HT1080 (cell line): ENCODE results near the gene DOCK1. TPM values are rescaled to one million over a fixed set of nuclear protein-coding genes. Genes with fewer than 3 reads are reported as not detected.
A peak's percentile ranks its signal among the peaks of the same experiment; 100 is the strongest.

Experiments
- DNase-seq: peaks from one replicate; pipeline ENCODE4 v3.0.0-alpha.2; 2015; ENCODE audit warnings: low read depth
- total RNA-seq: library from RNA; depleted of rRNA; stranded (reverse); fragments of >200 nt; shearing (Covaris generic); gene quantifications from 2 replicates; pipeline ENCODE4 v1.2.3, GENCODE V29; 2014

Gene DOCK1
- total RNA-seq, 1 experiment from 2014 or later, result 28.6 TPM

DNA sequence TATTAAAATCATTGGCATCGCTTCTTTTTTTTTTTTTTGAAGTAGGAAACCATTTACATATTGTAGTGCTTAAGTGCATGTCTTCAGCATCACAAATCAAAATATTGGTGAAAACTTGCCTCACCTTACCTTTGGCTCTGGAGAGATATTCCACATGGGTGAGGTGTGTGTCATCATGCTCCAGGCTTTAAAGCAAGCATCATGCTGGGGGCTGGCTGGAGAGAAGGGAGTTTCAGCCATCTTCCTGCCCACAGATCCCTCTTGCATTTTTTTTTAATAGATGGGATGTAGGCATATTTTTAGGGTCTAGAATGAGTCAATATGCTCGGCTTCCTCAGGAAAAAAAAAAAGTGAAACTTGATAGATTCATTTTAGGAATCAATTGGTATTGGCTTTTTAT is 293.5 kb downstream of the DOCK1 start:
- no peak for DNase-seq

GRCh38 chr10:127200646-127201045 is 295.4 kb downstream of the DOCK1 start:
- DNase-seq, result no peak

DNA sequence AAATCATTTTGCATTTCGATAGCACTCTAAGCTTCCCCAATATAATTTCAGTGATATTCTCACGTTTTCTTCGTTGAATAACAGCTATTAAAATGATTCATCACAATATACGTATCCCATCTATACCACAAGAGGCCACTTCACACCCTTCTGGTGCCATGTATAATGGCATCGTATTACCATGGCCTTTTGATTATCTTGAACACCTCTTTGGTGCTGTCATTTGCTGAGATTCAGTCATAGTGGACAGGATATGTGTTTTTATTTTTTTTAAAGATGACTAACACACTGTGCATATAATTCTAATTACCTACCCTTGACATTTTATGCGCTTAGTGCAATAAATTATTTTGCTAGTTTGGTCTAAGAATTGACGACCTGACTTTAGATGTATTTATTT is 297.8 kb downstream of the DOCK1 start:
- no peak for DNase-seq

DNA sequence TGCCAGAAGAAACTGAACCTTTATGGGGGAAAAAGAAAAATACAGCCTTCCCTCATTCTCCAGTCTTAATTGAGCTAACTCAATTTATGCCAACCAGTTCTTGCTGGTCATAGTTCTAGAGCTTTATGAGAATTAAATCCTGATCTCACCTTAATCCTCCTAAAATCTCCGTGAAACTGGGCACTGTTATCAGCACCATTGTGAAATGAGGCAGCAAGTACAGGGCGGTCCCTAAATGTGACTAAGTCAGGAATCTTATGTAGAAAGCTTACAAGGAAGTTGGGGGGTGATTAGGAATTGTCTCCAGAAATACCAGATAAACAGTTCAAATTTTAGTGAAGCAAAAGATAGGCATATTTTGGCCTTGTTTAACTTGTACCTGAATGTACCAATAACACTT is 301.9 kb downstream of the DOCK1 start:
- no peak for DNase-seq

DNA sequence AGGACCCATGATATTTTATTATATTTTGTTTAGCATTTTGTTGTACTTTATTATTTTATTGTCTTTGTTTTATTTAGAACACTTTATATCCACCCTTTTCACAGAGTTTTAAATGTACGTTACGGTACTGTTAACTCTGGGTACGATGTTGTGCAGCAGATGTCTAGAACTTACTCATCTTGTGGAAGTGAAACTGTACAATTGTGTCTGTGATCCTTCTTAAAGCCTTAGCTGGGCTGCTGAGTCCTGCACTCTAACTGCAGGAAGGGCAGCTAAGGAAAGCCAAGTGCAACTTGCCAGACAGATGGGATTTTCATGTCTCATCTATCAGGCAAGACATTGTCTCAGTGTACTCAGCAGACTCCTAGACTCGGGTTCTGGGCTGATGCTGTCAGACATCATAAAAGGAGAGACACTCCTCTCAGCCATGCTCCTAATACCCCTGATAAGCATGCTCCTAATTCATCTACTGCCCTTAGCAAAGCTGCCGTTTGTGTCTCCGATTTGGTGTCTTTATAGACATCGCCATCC is 305.8 kb downstream of the DOCK1 start:
- no peak for DNase-seq

- DNase-seq, result no peak
Measured at GRCh38 chr10:127215866-127216265, 310.6 kb downstream of the DOCK1 start.

DNA sequence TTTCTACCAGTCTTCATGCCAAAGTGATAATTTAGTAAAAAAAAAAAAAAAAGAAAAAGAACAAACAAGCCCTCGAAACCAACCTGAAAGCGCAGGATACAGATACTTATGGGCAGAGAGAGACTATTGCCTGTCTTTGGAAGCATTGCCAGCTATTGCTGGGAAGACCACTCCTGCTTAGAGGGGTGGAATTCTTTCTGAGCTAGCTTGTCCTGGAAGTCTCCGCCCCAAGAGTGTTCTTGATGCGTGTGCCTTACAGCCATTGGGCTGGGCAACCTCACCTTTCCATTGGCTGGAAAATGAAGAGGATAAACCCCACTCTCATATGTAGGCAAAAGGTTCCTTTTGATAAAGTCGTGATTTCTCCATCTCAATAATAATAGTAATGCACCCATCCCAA is 311.0 kb downstream of the DOCK1 start:
- DNase-seq, result no peak

DNA sequence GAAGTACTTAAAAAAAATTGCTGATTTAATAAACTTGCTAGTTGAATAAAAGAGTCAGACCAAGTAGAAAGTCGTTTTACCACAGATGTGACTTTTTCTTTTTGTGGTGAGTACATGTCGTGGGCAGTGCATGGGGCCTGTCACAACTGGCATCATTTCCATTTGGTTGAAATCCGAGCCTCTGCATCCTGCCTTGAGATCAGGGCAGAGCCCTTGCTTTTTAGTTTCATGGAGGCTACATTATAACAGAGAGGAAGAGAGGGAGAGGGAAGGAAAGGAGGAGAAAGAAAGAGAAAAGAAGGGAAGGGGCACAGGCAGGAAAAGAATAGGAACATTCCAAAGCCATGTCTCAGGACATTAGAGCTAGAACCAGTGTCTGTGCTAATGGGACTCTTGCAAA is 311.6 kb downstream of the DOCK1 start:
- peak; percentile 68 for DNase-seq

- DNase-seq, result no peak
Measured at GRCh38 chr10:127218658-127219057, 313.4 kb downstream of the DOCK1 start.

GRCh38 chr10:127221281-127221680 is 316.1 kb downstream of the DOCK1 start:
- DNase-seq, result no peak

GRCh38 chr10:127227027-127227426 is 321.8 kb downstream of the DOCK1 start:
- no peak for DNase-seq

DNA sequence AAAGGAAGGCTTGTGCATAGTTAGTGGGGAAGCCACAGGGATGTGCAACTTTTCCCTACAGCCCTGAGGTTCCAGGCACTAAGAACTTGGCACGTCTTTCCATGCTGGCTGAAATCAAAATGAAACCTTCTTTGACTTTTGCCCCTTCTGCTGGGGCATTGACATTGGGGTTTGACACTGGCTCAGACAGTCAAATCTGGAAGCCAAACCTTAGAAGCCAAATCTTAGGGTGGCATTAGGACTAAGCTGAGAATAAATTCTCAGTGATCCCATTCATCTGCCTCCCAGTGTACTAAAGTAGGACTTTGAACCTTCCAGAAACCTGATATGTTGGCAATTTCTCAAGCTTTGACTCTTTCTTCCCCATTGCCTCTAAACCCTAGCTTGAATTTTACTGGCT is 322.4 kb downstream of the DOCK1 start:
- no peak for DNase-seq

GRCh38 chr10:127228195-127228787 is 323.1 kb downstream of the DOCK1 start:
- DNase-seq, result no peak

GRCh38 chr10:127234306-127234800 is 329.1 kb downstream of the DOCK1 start:
- DNase-seq, result no peak

- DNase-seq, result no peak
Measured at GRCh38 chr10:127236266-127236665, 331.0 kb downstream of the DOCK1 start.

GRCh38 chr10:127242914-127243313 is 337.7 kb downstream of the DOCK1 start:
- DNase-seq, result no peak

- DNase-seq, result peak; percentile 42
Measured at GRCh38 chr10:127243490-127244272, 338.5 kb downstream of the DOCK1 start.

DNA sequence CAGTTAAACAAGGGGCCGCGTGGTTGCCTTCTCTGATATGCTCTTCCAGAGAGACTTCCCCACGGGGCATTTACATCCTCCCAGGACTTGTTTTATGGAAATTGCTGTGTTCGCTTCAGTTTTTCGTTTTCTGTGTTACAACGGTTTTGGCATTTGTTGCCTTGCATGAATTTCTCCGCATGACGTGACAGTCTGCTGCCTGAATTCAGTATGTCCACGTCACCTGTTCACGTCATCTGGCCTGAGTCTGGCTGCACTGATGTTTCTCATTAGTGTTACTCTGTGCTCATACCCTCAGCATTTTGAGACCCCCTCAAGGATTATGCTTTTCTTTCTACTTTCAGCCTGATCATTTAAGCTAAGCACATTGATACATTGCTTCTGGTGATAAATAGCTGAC is 340.2 kb downstream of the DOCK1 start:
- no peak for DNase-seq

GRCh38 chr10:127250031-127250430 is 344.8 kb downstream of the DOCK1 start:
- no peak for DNase-seq

- no peak for DNase-seq
Measured at GRCh38 chr10:127252818-127253217, 347.6 kb downstream of the DOCK1 start.

DNA sequence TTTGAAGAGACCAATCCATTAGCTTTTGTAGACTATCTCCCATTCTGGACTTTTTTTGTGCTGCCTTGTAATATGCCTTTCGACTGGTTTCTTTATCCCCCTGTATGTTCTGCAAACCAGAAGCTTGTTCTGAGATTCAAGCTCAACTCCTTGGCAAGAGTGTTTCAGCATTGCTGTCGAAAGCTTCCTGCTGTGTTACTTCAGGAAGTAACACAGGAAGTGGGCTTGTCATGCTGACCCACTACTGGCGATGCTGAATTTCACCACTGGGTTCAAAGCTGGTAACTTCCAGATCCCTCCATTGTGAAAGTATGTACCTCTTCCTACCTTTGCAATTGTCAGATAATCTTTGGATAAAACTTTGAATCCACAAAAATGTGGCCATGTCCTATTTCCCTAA is 349.0 kb downstream of the DOCK1 start:
- peak; percentile 23 for DNase-seq

DNA sequence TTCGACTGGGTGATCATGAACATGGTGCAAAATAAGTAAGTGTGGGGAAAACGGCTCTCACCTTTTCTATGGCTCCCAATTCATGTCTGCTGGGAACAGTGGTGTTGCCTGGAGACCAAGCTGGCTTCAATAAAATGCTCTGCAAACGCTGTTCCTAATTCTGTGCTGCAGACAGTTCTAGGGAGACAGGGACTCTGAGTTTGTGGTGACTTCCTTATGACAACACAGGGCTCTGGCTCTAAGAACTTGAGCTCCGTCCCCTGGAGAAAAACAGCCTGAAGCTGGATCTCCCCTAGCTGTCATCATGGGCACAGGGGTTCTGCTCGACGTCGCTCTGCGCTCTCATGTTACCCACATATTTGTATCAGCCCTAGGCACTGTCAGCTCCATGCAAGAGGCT is 352.2 kb downstream of the DOCK1 start:
- no peak for DNase-seq

- no peak for DNase-seq
Measured at GRCh38 chr10:127259347-127259746, 354.1 kb downstream of the DOCK1 start.
